ENCODE results near the gene DNAJC19.
A peak's percentile ranks its signal among the peaks of the same experiment; 100 is the strongest.
"Not testable (repeated sequence)": the region's sequence is repeated elsewhere in the genome, so short reads cannot be mapped to it uniquely, and the experiment has no call there.

Gene DNAJC19

DNA sequence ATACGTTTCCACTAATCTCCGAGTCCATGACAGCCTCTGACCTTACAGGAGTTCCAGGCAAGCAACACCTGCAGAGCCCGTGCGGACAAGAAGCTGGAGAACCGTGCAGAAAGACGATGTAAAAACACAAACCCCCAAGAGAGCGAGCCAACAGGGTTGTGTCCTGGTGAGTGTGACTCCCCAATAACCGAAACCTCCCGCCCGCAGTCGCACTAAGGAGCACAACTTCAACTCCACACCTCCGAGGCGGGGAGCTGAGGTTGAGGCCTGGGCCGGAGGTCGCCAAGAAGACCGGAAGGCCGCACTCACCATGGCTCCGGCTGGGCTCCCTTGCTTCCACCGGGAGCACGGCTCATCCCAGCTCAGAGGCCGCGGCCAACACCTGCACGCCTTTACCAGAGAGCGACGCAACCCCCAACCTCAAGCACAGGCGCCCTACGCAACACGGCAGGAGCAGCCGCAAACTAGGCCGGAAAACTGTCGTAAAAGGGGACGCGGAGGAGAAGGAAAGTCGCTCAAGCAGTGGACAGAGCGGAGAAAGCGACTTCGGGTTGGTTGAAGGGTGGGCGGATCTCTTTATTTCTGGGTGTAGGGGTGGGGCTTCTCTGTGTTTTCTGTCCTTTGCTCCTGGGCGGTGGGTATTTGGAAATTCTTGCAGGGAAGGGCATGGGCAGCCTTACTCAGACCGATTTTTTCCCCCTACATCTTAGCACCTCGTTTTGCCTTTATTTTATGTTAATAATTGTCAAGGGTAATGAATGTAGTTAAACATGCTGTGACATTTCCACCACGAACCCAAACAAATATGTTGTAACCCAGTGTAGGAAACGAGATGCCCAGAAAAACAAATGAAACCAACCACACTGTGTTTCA is at the start of gene DNAJC19:
Gene DNAJC19 (minus strand): TSS at position 446 of the 873 bp plus-strand sequence. CDS start 134 bp downstream, at position 312.
- peak; percentile 58 to 84 (median 77) for DNase-seq (ENCODE audit: low read depth in 4 of 4, low spot score in 1 of 4)

DNA sequence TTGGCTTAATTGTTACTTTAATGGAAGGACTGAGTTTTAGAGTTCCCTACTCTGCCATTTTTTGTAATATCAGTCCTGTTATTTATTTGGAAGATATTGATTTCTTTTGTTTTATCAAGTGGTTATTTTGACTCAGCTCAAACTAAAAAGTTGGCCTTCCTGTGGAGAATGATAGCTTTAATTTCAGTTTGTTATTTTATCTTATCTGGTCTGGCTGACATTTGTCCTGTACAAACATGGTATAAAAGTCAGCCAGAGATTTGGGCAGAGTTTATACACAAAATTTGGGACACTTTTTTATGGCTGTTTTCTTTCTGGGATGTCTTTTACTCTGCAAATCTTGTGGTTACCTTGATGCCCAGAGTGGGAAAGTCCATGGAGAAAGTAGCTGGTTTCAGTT is 41.4 kb upstream of the DNAJC19 start:
- DNase-seq (ENCODE audit: low read depth in 4 of 4, low spot score in 1 of 4) = no peak

DNA sequence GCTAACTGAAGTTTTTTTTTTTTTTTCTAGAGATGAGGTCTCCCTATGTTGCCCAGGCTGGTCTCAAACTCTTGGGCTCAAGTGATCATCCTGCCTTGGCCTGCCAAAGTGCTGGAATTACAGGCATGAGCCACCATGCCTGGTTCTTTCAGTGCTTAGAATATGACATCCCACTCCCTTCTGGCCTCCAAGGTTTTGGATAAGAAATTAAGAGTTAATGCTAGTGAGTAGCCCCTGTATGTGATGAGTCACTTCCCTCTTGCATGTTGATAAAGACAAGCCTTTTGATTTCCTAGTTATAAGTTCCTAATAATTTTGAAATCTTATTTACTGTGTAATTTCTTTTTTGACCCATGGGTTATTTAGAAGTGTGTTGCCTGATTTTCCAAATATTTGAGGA is 35.7 kb upstream of the DNAJC19 start:
- no peak for DNase-seq (ENCODE audit: low read depth in 4 of 4, low spot score in 1 of 4)

DNA sequence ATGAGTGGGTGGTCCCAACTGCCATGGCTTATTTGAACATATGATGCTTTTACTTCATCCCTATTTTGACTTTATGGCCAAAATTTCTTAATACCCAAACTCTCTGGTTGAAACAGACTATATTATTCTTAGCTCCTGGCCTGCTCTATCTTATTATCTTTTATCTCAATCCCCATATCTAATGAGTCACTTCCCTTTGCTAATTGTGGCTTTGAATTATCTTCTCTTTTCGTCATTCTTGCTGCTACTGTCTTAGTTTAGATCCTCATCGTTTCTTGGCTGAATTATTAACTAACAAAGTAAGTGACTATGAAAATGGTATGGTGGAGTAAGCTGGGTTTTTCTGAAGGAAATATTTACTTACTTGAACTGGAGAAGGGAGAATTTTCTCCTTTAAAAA is 28.2 kb upstream of the DNAJC19 start:
- DNase-seq (ENCODE audit: low read depth in 4 of 4, low spot score in 1 of 4) = no peak

DNA sequence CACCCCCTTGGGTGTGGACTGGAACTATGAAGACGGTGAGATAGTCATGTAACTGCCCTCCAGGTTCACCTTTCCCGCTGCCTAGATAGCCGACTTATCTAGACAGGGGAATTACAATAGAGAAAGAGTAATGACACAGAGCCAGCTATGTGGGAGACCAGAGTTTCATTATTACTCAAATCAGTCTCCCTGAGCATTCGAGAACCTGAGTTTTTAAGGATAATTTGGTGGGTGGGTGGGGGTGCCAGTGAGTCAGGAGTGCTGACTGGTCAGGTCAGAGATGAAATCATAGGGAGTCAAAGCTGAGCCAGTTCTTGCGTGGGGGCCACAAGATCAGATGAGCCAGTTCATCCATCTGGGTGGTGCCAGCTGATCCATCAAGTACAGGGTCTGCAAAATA is 19.7 kb upstream of the DNAJC19 start:
- DNase-seq (ENCODE audit: low read depth in 4 of 4, low spot score in 1 of 4) = peak in 1 of 4 experiments; percentile 16

DNA sequence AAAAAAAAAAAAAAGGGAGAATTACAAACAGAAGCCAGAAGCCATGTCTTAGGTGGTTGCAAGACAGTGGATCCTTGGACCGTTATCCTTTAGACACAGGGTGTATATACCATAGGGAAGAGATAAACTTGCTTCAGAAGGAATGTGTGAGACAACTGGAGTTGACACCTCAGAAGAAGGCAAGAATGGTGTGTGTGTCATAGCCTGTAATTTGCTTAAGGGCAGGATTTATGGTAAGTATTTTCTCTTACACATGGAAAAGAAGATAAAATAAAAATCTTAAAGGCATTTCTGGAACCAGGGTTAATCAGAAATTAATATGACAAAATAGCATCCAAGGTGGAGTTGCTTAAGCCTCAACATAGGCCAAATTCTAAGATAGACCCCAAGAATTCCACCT is 19.3 kb upstream of the DNAJC19 start:
- no peak for DNase-seq (ENCODE audit: low read depth in 4 of 4, low spot score in 1 of 4)

DNA sequence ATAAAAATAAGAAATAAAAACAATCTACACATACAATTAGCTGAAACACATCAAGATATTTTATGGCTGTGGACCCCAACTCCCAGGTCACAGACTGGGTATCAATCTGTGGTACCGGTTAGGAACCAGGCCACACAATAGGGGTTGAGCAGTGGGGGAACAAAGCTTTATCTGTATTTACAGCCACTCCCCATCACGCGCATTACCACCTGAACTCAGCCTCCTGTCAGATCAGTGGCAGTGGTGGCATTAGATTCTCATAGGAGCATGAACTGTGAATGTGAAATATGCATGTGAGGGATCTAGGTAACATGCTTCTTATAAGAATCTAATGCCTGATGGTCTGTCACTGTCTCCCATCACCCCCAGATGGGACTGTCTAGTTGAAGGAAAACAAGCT is 17.7 kb upstream of the DNAJC19 start:
- no peak for DNase-seq (ENCODE audit: low read depth in 4 of 4, low spot score in 1 of 4)

DNA sequence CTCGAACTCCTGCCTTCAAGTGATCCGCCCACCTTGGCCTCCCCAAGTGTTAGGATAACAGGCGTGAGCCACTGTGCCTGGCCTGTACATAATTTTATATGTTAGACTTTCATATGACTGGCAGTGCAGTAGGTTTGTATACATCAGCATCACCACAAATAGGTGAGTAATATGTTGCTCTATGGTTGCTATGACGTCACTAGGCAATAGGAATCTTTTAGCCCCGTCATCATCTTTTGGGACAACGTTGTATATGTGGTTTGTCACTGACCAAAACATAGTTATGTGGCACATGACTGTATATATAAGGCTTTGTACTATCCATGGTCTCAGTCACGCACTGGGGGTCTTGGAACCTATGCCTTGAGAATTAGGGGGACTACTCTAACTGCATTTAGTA is 17.0 kb upstream of the DNAJC19 start:
- DNase-seq (ENCODE audit: low read depth in 4 of 4, low spot score in 1 of 4) = no peak

DNA sequence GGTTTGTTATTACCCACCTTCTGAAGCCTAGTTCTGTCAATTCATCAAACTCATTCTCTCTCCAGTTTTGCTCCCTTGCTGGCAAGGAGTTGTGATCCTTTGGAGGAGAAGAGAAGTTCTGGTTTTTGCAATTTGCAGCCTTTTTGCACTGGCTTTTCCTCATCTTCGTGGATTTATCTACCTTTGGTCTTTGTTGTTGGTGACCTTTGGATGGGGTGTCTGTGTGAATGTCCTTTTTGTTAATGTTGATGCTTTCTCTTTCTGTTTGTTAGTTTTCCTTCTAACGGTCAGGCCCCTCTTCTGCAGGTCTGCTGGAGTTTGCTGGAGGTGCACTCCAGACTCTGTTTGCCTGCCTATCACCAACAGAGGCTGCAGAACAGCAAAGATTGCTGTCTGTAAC is 13.9 kb upstream of the DNAJC19 start:
- not testable (repeated sequence) for DNase-seq (ENCODE audit: low read depth in 4 of 4, low spot score in 1 of 4)

DNA sequence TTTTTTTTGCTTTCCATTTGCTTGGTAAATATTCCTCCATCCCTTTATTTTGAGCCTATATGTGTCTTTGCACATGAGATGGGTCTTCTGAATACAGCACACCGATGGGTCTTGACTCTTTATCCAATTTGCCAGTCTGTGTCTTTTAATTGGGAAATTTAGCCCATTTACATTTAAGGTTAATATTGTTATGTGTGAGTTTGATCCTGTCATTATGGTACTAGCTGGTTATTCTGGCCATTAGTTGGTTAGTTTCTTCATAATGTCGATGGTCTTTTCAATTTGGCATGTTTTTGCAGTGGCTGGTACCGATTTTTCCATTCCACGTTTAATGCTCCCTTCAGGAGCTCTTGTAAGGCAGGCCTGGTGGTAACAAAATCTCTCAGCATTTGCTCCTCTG is 12.8 kb upstream of the DNAJC19 start:
- DNase-seq (ENCODE audit: low read depth in 4 of 4, low spot score in 1 of 4) = not testable (repeated sequence)

DNA sequence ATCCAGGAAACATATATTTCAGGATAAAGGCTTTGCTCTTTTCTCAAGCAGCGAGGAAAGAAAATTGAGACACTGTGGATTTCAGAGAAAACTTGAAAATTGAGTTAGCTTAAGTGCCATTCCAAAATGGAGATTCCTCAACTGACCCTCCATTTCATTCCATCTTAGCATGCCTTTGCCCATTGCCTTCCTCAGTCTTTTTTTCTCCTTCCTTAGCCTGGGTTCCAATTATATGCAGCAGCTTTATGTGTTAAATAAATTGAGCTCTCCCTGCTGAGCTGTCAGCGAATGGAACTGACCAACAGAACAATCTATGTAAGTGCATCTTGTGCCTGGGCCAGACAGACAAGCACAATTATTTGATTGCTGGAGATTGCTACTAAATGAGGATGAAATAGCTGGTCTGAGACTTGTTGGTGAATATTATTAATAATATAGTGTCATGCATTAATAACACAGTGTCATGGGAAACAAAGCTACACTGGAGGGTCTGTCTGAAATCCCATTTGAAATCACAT is 6.9 kb upstream of the DNAJC19 start:
- no peak for DNase-seq (ENCODE audit: low read depth in 4 of 4, low spot score in 1 of 4)

DNA sequence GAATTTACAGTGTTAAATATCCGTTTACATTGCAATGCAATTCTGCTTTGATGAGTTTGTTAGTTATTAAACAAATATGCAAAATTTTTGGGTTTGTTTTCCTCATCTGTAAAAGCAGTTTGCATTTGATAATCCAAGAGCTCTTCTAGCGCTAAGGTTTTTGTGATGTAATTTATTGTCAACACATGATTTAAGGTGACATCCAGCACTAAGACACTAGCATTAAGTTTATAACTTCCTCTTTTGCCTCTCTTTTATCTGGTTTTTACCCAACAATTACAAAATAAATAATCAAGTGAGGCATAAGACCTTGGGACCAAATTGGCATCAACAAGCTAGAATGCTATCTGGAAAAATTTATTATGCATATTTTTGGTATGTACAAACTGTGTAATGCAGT is 969 bp upstream of the DNAJC19 start:
- DNase-seq (ENCODE audit: low read depth in 4 of 4, low spot score in 1 of 4) = no peak

DNA sequence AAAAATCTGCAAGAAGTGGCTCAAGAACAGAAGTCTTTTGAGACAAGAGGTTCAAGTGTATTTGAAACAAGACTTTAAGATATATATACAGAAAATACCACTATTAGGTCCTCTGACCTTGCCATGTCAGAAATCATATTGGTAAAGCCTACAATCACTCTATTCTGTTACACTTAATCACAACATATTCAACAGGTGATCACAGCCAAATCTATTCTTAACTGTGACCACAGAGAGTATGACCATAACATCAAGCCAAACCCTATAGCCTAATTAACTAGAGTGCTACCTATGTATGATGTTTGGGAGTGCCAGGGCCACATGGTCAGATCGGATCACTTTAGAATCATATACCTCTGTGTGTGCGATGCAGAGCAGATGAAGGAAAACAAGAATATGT is 2.2 kb downstream of the DNAJC19 start:
- no peak for DNase-seq (ENCODE audit: low read depth in 4 of 4, low spot score in 1 of 4)

DNA sequence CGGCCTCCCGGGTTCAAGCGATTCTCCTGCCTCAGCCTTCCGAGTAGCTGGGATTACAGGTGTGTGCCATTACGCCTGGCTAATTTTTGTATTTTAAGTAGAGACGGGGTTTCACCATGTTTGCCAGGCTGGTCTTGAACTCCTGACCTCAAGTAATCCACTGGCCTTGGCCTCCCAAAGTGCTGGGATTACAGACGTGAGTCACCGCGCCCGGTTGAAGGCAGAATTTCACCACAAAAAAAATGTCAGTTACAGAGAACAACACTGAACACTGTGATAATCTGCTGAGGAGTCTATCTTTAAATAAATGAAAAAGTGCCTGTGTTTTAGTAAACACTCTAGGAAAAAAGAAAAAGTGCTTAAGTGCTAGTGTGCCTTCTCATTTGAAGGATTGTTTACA is 3.2 kb downstream of the DNAJC19 start:
- DNase-seq (ENCODE audit: low read depth in 4 of 4, low spot score in 1 of 4) = not testable (repeated sequence)

DNA sequence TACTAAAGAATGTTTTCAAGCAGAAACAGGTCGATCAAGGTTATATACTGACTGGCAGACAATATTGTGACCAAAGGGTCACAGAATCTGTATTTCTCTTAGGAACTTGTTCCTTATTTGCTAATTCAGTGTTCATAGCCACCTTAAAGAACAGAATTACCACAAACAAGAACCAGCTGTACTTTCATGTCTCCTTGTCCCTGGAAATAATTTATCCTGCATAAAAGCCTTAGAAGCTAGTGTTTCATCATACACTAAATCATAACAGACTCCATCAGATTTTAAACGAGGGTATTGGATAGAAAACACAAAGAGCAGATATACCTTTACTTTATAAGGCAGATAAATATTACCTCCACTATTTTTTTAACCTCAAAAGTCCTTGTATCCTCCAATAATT is 6.4 kb downstream of the DNAJC19 start:
- no peak for DNase-seq (ENCODE audit: low read depth in 4 of 4, low spot score in 1 of 4)

DNA sequence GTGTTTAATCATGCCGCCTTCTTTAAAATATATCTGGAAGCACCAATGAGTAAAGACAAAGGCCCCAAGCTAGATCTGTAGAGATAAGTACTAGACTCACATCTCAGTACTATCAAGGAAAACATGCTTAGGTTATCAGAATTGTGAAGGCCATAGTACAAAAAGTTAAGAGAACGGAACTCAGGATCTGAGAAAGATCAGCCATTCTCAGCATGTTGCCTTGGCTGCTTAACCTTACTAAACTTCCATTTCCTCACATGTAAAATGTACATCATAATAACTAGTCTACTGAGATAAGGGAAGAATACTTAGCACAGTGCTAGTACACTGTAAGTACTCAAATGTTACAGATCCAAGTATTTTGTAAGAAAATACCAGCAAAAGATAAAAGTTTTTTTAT is 7.6 kb downstream of the DNAJC19 start:
- DNase-seq (ENCODE audit: low read depth in 4 of 4, low spot score in 1 of 4) = no peak

DNA sequence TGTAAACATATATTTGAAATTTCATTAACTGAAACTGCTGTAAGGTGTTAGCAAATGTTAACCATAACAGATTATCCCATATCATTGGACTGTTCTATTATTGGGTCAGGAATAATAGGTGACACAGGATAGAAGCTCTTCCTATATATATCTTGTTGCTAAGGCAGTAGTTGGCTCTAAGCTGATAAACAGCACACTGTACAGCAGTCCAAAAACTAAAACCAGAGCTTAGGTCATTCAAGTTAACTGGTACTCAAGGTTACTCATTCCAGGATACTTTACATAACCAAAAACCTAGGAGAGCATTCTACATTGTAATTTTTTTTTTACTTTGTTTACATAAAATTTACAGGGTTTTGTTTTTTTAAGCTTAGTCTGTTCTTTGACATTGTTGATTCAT is 8.9 kb downstream of the DNAJC19 start:
- DNase-seq (ENCODE audit: low read depth in 4 of 4, low spot score in 1 of 4) = no peak

DNA sequence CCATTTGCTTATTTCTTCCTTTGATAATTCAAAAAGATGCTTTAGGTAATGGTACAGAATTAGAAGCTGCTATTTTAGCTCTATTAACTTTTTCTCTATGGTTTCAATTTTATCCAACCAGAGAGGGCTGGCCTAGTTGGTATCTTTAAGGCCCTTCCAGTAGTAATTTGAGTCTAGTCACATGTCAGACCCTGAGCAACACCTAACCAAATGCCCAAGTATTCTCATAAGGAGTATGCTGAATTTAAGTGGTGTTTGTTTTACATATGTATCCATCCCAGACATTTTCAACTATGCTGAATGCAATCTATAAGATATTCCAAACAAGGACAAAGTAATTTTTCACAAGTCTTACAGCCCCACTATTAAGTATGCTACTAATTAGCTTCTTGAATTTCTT is 9.6 kb downstream of the DNAJC19 start:
- DNase-seq (ENCODE audit: low read depth in 4 of 4, low spot score in 1 of 4) = no peak

DNA sequence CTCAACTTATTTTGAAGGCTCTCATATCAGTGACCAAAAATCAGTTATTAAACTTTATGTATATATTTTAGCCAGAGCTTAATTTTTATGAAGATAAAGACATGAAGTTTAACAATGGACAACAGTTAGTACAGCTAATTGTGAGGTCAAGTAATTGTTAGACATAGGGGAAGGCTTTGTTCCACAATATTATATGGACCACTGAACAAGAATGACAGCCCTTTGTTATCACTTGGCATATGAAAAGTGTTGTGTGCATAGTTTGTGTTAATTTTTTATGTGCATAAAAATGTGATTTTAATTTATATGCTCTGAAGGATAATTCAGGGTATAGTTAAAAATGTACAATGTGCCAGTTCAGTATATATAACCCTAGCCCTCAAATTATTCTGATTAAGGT is 12.0 kb downstream of the DNAJC19 start:
- no peak for DNase-seq (ENCODE audit: low read depth in 4 of 4, low spot score in 1 of 4)

DNA sequence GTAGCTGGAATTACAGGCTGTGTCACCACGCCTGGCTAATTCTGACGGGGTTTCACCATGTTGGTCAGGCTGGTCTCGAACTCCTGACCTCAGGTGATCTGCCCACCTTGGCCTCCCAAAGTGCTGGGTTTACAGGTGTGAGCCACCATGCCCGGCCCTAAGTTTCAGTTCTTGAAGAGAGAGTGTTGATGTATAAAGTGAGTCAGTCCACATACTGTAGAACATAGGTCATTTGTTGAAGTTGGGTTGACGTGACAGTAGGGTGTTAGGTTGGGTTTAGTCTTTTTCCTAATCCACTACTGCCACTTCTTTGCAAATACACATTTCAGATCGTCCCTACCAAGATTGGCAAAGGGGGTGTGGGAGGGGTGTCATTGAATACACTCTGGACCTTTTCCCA is 15.2 kb downstream of the DNAJC19 start:
- DNase-seq (ENCODE audit: low read depth in 4 of 4, low spot score in 1 of 4) = no peak

DNA sequence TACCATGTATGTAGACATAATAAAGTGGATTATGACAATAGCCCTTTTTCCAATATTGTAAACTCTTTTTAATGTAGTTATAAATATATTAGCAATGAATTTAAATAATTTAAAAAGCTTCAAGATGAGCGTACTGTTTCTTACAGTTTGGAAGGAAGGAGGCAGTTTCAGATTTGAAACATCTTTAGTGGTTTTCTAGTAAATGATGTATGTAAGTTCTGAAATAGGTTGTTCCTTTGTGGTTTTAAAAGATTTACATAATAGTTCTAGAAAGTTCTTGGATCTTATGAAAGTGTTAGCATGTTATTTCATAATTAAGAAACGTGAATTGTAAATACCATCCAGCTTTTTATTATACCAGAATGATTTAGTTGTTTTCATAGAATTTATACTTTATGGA is 16.0 kb downstream of the DNAJC19 start:
- DNase-seq (ENCODE audit: low read depth in 4 of 4, low spot score in 1 of 4) = no peak

DNA sequence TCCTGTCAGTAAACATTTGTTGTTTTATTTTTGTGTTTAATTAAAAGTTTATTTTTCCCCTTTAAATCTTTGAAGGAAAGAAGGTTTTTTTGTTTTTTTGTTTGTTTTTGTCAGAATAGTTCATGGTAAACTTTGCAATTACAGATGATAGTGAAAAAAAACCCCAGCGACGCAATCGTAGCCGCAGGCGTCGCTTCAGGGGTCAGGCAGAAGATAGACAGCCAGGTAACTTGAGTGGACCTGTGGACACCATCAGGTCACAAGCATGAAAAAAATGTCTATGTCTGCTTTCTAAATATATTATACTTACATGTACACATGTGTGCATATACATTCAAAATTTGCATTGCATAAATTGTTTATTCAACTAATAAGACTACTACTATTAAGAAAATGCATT is 18.6 kb downstream of the DNAJC19 start:
- DNase-seq (ENCODE audit: low read depth in 4 of 4, low spot score in 1 of 4) = no peak

DNA sequence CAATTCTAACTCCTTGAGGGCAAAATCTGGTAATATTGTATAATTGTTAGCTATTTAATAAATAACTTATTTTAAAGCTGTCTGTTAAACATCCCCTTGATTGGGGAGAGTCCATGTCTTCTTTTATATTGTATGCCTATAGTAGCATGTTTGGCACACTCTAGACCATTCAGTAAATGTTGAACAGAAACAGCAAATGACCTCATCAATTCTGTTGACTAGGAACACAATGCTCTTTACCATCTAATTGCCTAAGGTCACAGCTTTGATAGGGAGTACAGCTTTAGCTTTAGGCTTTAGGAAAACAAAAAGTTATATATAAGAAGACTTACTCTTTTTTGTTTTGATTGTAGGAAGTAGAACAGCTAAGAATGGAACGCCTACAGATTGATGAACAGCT is 27.0 kb downstream of the DNAJC19 start:
- DNase-seq (ENCODE audit: low read depth in 4 of 4, low spot score in 1 of 4) = no peak
